Karpas-422 (cell line): ENCODE data around the gene BCAS3. TPM values are rescaled to one million over a fixed set of nuclear protein-coding genes. Genes with fewer than 3 reads are reported as not detected.

ENCODE experiments used
- DNase-seq: peaks from one replicate; pipeline ENCODE4 v3.0.0-alpha.2; 2015
- H2AFZ ChIP-seq: fragments of 200-600 bp; sonication (generic); 2 replicates; pipeline ENCODE4 v1.6.1; 2014; ENCODE audit warnings: antibody characterized with exemption, low read length, mixed read lengths
- H3K27ac ChIP-seq: fragments of 200-600 bp; sonication (generic); 2 replicates; pipeline ENCODE4 v1.5.1; 2014; ENCODE audit warnings: mild to moderate bottlenecking, low read length, moderate library complexity
- H3K27me3 ChIP-seq: fragments of 200-600 bp; sonication (generic); 2 replicates; pipeline ENCODE4 v1.6.1; 2014; ENCODE audit warnings: low read length, mixed read lengths
- H3K36me3 ChIP-seq: fragments of 200-600 bp; sonication (generic); 2 replicates; pipeline ENCODE4 v1.6.1; 2014; ENCODE audit warnings: low read length, mixed read lengths; ENCODE audit not compliant: insufficient read depth
- H3K4me1 ChIP-seq: fragments of 200-600 bp; sonication (generic); 2 replicates; pipeline ENCODE4 v1.6.1; 2014; ENCODE audit warnings: mild to moderate bottlenecking, low read length, mixed read lengths
- H3K4me2 ChIP-seq: fragments of 200-600 bp; sonication (generic); 2 replicates; pipeline ENCODE4 v1.6.1; 2014; ENCODE audit warnings: low read length, low read depth, mild to moderate bottlenecking; ENCODE audit not compliant: poor library complexity, severe bottlenecking
- H3K4me3 ChIP-seq: fragments of 200-600 bp; sonication (generic); 2 replicates; pipeline ENCODE4 v1.5.1; 2014; ENCODE audit warnings: mild to moderate bottlenecking, antibody characterized with exemption, low read length, mixed read lengths
- H3K79me2 ChIP-seq: fragments of 200-600 bp; sonication (generic); 2 replicates; pipeline ENCODE4 v1.6.1; 2014; ENCODE audit warnings: mild to moderate bottlenecking, low read length, mixed read lengths
- H3K9ac ChIP-seq: fragments of 200-600 bp; sonication (generic); 2 replicates; pipeline ENCODE4 v1.6.0; 2014; ENCODE audit warnings: low read length
- H3K9me2 ChIP-seq: fragments of 200-600 bp; sonication (generic), shearing (Covaris generic); replicated peaks from 2 replicates; pipeline ENCODE4 v1.6.0; 2014; ENCODE audit warnings: mild to moderate bottlenecking, low read length, moderate library complexity; ENCODE audit not compliant: insufficient read depth
- H3K9me3 ChIP-seq: fragments of 300-700, 200-600 bp; sonication (generic); 2 replicates; pipeline ENCODE4 v1.6.1; 2014; ENCODE audit warnings: low read length, mixed read lengths
- H4K20me1 ChIP-seq: fragments of 200-600 bp; sonication (generic); 2 replicates; pipeline ENCODE4 v1.6.1; 2014; ENCODE audit warnings: mild to moderate bottlenecking, antibody characterized with exemption, low read length, low read depth; ENCODE audit not compliant: insufficient read depth
- total RNA-seq: library from RNA; depleted of rRNA; stranded (reverse); fragments of >200 nt; shearing (Covaris generic); gene quantifications from 2 replicates; pipeline ENCODE4 v1.2.3, GENCODE V29; 2014; ENCODE audit warnings: low replicate concordance

The BCAS3 gene
- total RNA-seq, 1 experiment from 2014 or later = 42.6 TPM

GRCh38 chr17:61149106-61149825 lies 471.6 kb downstream of the BCAS3 start:
- Histone ChIP-seq H3K4me1 (no peaks in the 10 kb centered on the region), H3K27me3 (no peaks in the 10 kb centered on the region), H3K79me2 (no peaks in the 10 kb centered on the region), H3K9me2 (no peaks in the 10 kb centered on the region), H4K20me1 (no peaks in the 10 kb centered on the region), H2AFZ (no peak overlapping the region), H3K9me3 (no peaks in the 10 kb centered on the region), H3K36me3 (no peaks in the 10 kb centered on the region), H3K9ac (no peak overlapping the region), H3K4me3 (no peak overlapping the region), H3K4me2 (no peak overlapping the region), H3K27ac (no peak overlapping the region)
- no peak for DNase-seq

DNA sequence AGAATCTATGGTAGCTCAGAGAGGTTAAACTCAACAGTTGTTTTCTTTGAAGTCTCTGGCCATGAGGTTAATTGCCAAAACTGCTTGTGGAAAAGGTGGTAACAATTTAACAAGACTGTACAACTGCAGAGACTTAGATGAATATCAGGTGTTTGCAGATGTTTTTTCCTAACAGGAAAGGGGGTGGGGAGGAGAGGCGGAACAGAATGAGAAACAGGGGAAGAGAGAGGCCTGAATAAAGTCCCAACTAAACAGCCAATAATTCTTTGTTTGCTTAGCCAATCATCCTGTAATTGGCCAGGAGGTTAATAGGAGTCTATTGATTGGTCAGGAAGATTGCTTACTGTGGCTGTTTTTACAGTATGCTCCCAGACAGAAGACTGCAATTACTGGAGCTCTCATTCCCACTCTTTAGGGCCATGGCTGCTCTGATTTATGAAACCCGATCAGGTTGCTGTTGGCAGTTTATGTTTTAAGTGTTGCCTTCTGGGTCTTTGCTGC lies 472.3 kb downstream of the BCAS3 start:
- H3K27ac ChIP-seq = no peak overlapping the region
- no peak overlapping the region for H3K4me3 ChIP-seq
- H2AFZ ChIP-seq = no peak overlapping the region
- H3K9ac ChIP-seq = no peak overlapping the region
- no peaks in the 10 kb centered on the region for H3K36me3 ChIP-seq
- no peaks in the 10 kb centered on the region for H3K9me3 ChIP-seq
- H3K4me1 ChIP-seq = no peaks in the 10 kb centered on the region
- H3K27me3 ChIP-seq = no peaks in the 10 kb centered on the region
- H3K79me2 ChIP-seq = no peaks in the 10 kb centered on the region
- DNase-seq = no peak
- H3K9me2 ChIP-seq = no peaks in the 10 kb centered on the region
- no peak overlapping the region for H3K4me2 ChIP-seq
- no peaks in the 10 kb centered on the region for H4K20me1 ChIP-seq

DNA sequence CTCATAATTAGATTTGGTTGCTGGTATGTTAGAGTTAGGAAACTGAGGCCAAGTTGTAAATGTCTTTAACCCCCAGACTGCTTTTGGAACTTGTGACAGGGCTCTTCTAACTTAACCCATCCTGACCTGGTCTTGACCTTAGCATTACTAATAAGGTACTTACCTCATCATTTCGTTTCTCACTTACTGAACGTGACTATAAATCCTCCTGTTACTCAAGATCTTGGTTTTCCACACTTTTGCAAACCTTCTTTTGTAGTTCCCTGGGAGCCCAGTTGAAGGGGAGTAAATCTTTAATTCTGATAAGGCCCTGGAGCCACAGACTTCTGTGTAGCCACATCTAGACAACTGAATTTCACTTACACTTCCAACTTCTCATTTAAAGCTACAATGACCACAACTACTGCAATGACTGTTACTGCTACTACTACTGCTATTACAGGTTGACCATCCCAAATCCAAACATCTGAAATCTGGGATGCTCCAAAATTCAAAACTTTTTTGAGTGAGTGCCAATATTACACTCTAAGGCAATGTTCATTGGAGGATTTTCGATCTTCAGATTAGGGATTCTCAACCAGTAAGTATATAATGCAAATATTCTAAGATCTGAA lies 473.1 kb downstream of the BCAS3 start:
- H3K27ac ChIP-seq = no peak overlapping the region
- H3K79me2 ChIP-seq = no peaks in the 10 kb centered on the region
- H3K4me1 ChIP-seq = no peaks in the 10 kb centered on the region
- H3K9ac ChIP-seq = no peak overlapping the region
- H3K27me3 ChIP-seq = no peaks in the 10 kb centered on the region
- H4K20me1 ChIP-seq = no peaks in the 10 kb centered on the region
- no peak overlapping the region for H3K4me2 ChIP-seq
- no peaks in the 10 kb centered on the region for H3K9me2 ChIP-seq
- H3K36me3 ChIP-seq = no peaks in the 10 kb centered on the region
- no peaks in the 10 kb centered on the region for H3K9me3 ChIP-seq
- no peak overlapping the region for H3K4me3 ChIP-seq
- H2AFZ ChIP-seq = no peak overlapping the region
- no peak for DNase-seq

- Histone ChIP-seq H2AFZ (no peak overlapping the region), H3K4me1 (no peaks in the 10 kb centered on the region), H3K9me3 (no peaks in the 10 kb centered on the region), H3K79me2 (no peaks in the 10 kb centered on the region), H3K9me2 (no peaks in the 10 kb centered on the region), H3K4me3 (no peak overlapping the region), H3K9ac (no peak overlapping the region), H3K27ac (no peak overlapping the region), H3K4me2 (no peak overlapping the region), H3K27me3 (no peaks in the 10 kb centered on the region), H3K36me3 (no peaks in the 10 kb centered on the region), H4K20me1 (no peaks in the 10 kb centered on the region)
- no peak for DNase-seq
These were observed 475.2 kb downstream of the BCAS3 start for GRCh38 chr17:61152898-61153297.

DNA sequence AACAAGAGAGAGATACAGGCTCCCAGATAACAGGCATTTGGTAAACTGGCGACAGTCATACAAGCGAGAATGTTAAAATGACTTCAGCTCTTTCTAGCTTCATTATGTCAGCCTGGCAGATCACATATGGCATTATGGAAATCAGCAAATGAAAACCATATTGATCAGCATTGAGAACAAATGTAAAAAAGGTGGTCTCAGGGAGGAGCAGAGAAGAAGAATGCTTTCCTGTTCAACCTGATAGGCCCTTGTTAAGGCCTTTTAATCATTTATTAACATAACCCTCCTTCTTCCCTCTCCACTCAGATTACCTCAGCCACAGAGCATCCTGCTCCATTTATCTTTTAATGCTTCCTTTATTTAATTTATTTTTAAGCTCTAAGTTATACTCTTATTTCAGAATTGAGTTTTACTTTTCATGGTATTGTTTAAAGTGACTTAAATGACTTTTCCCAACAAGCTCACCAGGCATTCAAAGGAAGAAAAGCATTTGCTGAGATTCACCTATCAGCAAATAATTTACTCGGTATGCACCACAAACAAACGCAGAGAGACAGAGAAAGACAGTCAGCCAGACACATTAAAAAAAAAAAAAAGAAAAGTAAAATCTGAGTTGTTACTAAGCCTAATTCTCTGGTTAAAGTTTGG lies 478.1 kb downstream of the BCAS3 start:
- no peaks in the 10 kb centered on the region for H3K79me2 ChIP-seq
- no peaks in the 10 kb centered on the region for H3K36me3 ChIP-seq
- no peak for DNase-seq
- H3K4me3 ChIP-seq = no peak overlapping the region
- no peak overlapping the region for H3K4me2 ChIP-seq
- H3K27ac ChIP-seq = no peak overlapping the region
- no peaks in the 10 kb centered on the region for H4K20me1 ChIP-seq
- H3K9ac ChIP-seq = no peak overlapping the region
- no peak overlapping the region for H2AFZ ChIP-seq
- H3K27me3 ChIP-seq = no peaks in the 10 kb centered on the region
- H3K9me3 ChIP-seq = no peaks in the 10 kb centered on the region
- no peaks in the 10 kb centered on the region for H3K4me1 ChIP-seq
- no peaks in the 10 kb centered on the region for H3K9me2 ChIP-seq

- H3K27me3 ChIP-seq = no peaks in the 10 kb centered on the region
- no peak overlapping the region for H3K4me2 ChIP-seq
- no peak overlapping the region for H3K4me3 ChIP-seq
- no peak for DNase-seq
- no peaks in the 10 kb centered on the region for H3K4me1 ChIP-seq
- H3K9ac ChIP-seq = no peak overlapping the region
- no peaks in the 10 kb centered on the region for H3K9me2 ChIP-seq
- no peaks in the 10 kb centered on the region for H3K79me2 ChIP-seq
- H3K27ac ChIP-seq = no peak overlapping the region
- H4K20me1 ChIP-seq = no peaks in the 10 kb centered on the region
- H3K9me3 ChIP-seq = no peaks in the 10 kb centered on the region
- H2AFZ ChIP-seq = no peak overlapping the region
- H3K36me3 ChIP-seq = no peaks in the 10 kb centered on the region
These were observed 479.7 kb downstream of the BCAS3 start for GRCh38 chr17:61157246-61157886.

DNA sequence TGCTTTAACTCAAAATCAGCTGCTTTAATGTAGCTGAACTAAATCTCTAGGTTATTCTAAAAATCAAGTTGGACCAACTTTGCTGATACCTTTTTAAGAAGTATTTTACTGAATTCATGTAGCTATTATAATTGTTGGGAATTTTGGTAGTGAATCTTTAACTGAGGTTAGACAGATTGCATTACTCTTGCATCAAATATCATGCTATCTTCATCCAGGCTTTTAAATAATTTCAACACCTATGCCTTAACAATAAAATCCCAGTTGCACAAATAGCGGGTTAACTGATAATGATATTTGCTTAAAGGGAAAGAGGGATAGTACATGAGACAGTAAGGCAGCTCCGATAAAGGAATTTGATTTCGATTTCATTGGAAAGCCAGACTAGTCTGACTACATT lies 480.7 kb downstream of the BCAS3 start:
- no peaks in the 10 kb centered on the region for H4K20me1 ChIP-seq
- H3K27me3 ChIP-seq = no peaks in the 10 kb centered on the region
- H3K9ac ChIP-seq = no peak overlapping the region
- no peaks in the 10 kb centered on the region for H3K9me2 ChIP-seq
- no peaks in the 10 kb centered on the region for H3K79me2 ChIP-seq
- no peak for DNase-seq
- no peak overlapping the region for H3K27ac ChIP-seq
- no peak overlapping the region for H3K4me2 ChIP-seq
- H3K9me3 ChIP-seq = no peaks in the 10 kb centered on the region
- H2AFZ ChIP-seq = no peak overlapping the region
- no peak overlapping the region for H3K4me3 ChIP-seq
- H3K4me1 ChIP-seq = no peaks in the 10 kb centered on the region
- no peaks in the 10 kb centered on the region for H3K36me3 ChIP-seq

- no peak for DNase-seq
- Histone ChIP-seq H3K4me1 (no peaks in the 10 kb centered on the region), H3K9me3 (no peaks in the 10 kb centered on the region), H3K79me2 (no peaks in the 10 kb centered on the region), H3K27ac (no peak overlapping the region), H3K4me2 (no peak overlapping the region), H2AFZ (no peak overlapping the region), H3K9me2 (no peaks in the 10 kb centered on the region), H3K9ac (no peak overlapping the region), H3K4me3 (no peak overlapping the region), H3K27me3 (no peaks in the 10 kb centered on the region), H3K36me3 (no peaks in the 10 kb centered on the region), H4K20me1 (no peaks in the 10 kb centered on the region)
These were observed 481.7 kb downstream of the BCAS3 start for GRCh38 chr17:61159221-61159814.
